Measurements from ENCODE around the gene RAB8B.

DNA sequence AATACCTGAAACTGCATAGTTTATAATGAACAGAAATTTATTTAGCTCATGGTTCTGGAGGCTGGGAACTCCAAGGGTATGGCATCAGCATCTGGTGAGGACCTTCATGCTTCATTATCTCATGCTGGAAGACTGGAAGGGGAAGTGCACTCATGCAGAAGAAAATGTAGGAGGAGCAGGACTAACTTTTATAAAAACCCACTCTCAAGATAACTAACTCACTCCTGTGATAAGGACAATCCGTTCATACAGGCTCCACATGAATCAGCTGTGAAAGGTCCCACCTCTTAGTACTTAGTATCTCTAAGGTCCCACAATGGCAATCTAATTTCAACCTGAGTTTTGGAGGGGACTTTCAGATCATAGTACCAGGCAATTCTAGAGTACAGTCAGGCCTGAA lies 54.4 kb downstream of the RAB8B start:
- TF ChIP-seq, protein P1, sequence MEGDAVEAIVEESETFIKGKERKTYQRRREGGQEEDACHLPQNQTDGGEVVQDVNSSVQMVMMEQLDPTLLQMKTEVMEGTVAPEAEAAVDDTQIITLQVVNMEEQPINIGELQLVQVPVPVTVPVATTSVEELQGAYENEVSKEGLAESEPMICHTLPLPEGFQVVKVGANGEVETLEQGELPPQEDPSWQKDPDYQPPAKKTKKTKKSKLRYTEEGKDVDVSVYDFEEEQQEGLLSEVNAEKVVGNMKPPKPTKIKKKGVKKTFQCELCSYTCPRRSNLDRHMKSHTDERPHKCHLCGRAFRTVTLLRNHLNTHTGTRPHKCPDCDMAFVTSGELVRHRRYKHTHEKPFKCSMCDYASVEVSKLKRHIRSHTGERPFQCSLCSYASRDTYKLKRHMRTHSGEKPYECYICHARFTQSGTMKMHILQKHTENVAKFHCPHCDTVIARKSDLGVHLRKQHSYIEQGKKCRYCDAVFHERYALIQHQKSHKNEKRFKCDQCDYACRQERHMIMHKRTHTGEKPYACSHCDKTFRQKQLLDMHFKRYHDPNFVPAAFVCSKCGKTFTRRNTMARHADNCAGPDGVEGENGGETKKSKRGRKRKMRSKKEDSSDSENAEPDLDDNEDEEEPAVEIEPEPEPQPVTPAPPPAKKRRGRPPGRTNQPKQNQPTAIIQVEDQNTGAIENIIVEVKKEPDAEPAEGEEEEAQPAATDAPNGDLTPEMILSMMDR (IDR thresholded peaks at IDR 0.05), result no peak
- TF ChIP-seq POLR2A (IDR thresholded peaks at IDR 0.05), result no peak

Data from lower leg skin (tissue), 3 donors.